HuH-7.5 (cell line): ENCODE data around the gene ZNF654.
"Not testable (repeated sequence)": the region's sequence is repeated elsewhere in the genome, so short reads cannot be mapped to it uniquely, and the experiment has no call there.

Source experiments
- DNase-seq: peaks from one replicate; pipeline ENCODE4 v3.0.0; 2011; ENCODE audit warnings: low spot score

The ZNF654 gene

DNA sequence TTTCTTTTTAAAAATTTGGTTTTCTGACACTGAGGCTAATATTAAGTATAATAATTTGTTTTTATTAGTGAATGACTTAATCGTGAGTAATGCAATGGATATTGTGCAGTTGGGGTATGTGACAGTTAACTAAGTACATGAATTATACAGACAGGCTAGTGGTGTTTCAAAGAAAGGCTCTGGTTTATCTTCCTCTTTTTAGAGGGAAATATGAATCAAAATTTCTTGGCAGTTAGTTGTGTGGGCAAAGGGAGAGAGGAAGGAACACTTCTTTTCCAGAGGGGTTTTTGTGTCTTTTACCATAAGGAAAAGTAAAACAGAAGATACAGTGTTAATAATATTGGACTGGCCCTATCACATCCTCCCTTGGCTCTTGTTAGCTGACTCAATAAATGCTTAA is 2.7 kb downstream of the ZNF654 start:
- DNase-seq: no peak

GRCh38 chr3:88075072-88075471 is 16.0 kb downstream of the ZNF654 start:
- DNase-seq: no peak

DNA sequence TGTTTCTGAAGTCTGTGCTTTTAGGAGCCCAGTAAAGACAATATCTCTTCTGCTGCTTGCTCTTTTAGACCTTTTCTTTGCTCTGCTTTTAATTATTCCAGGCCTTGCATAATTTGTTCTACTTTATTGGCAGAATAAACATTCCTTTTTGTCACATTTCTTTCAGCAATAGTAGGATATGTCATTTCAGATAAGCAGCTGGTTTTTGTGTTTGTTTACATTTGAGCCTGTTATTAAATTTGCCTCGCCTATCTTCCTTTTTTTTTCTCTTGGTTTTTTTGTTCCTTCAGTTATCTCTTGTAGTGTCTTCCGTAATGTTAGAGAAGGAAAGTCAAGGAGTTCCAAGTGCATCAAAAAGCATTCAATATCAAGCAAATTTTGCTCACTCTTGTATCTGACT is 16.4 kb downstream of the ZNF654 start:
- DNase-seq: no peak

DNA sequence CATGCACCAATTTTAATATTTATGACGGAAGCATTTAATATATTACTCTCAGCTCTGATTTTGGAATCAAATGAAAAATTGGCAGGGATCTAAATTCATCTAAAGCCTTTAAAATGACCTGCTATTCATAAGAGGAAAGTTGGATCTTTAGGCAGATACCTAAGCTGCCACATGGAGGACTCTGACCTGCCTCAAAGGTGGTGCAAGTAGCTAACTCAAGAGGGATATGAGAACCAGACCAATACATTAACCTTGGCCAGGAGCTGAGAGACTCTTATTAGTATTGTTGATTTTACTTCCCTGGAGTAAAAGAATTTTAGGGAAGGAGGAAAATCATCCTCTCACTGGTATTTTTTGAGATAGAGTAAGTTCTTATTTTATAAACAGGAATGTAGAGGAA is 17.7 kb downstream of the ZNF654 start:
- DNase-seq: no peak

- DNase-seq: no peak
These were observed 19.9 kb downstream of the ZNF654 start for GRCh38 chr3:88078932-88079331.

DNA sequence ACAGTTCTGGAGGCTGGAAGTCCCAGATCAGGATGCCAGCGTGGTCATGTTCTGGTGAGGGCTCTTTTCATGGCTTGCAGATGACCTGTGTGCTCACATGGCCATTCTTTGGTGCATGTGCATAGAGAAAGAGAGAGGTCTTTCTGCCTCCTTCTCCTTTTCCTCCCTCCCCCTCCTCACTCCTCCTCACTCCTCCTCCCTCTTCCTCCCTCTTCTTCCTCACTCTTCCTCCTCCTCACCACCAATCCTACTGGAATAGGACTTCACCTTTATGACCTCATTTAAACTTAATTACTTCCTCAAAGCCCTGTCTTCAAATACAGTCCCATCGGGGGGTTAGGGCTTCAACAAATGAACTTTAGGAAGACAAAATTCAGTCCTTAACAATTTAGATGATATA is 23.8 kb downstream of the ZNF654 start:
- no peak for DNase-seq

GRCh38 chr3:88084097-88084501 is 25.0 kb downstream of the ZNF654 start:
- DNase-seq: no peak

GRCh38 chr3:88090681-88091080 is 31.6 kb downstream of the ZNF654 start:
- DNase-seq: no peak

DNA sequence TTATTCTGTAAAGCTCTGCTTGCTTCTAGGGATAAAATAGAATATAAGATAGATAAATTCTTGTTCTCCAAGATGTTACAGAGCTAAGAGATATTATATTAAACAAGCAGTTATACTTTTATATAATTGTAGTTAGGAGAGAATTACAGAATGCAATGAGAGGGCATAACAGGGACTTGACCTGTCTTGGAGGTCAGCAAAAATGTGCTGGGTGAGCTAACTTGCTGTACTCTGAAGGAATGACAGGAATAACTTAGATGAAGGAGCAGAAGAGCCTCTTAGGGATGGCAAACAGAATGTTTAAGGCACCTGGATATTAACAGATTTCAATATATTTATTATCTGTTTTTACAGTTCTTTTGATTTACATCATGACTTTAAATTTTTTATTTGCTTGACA is 33.2 kb downstream of the ZNF654 start:
- no peak for DNase-seq

GRCh38 chr3:88093266-88093665 is 34.2 kb downstream of the ZNF654 start:
- DNase-seq: no peak

DNA sequence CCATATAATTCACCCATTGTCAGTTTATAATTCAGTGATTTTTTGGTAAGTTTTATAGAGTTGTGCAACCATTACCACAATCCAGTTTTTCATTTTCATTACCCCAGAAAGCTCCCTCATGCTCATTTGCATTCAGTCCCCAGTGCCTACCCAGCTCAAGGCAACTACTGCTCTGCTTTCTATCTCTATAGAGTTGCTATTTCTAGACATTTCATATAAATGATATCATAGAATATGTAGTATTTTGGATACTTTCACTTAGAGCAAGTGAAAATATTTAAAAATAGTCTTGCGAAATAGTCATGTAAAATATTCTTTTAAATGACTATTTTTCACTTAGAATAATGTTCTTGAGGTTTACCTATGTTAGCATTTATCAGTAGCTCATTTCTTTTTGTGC is 42.1 kb downstream of the ZNF654 start:
- DNase-seq: no peak

GRCh38 chr3:88105325-88105724 is 46.3 kb downstream of the ZNF654 start:
- no peak for DNase-seq

DNA sequence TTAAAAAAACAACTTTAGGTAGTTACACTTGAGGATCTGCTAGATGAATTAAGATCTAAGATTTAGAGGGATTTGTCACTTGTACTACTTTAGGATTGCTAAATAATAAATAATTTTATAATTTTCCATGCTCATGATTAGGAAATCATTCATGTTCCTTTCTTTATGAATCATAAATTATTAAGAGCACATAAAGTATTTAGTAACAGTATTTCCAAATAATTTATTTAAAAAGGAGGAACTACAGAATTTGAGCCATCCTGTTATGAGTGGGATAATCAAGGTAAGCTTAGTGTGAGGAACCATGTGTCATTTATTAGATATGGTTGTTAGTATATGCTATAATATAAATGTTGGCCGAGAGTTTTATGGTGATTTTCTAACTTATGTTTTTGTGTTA is 53.2 kb downstream of the ZNF654 start:
- DNase-seq: no peak

GRCh38 chr3:88113311-88114162 is 54.5 kb downstream of the ZNF654 start:
- DNase-seq: peak; percentile 6

DNA sequence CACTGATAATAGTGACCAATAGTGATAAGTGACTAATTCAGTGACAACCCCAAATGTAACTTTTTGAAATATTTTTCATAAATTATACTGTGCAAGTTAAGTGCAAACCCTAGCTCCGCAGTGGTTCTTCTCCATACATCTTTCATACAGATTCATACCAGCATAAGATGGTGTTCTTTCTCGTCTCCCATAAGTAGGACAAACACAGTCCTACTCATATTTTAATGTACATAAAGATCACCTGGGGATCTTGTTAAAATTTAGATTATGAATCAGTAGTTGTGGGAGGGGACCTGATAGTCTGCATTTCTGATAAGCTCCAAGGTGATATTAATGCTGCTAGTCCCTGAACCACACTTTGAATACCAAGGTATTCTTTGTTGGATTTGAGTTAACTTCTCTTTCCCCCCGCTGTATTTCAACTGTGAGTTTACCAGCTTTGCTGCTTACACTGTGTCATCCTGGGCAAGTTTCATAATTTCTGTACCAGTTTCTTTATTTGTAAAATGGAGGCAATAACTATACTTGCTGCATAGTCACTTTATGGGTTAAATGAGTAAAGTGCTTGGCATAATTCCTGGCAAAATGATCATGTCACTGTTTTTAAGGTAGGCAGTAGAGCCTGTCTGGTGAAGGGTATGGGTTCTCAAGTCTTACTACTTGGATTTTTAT is 56.0 kb downstream of the ZNF654 start:
- no peak for DNase-seq

GRCh38 chr3:88117683-88118082 is 58.6 kb downstream of the ZNF654 start:
- DNase-seq: no peak

GRCh38 chr3:88118603-88119002 is 59.5 kb downstream of the ZNF654 start:
- not testable (repeated sequence) for DNase-seq

- no peak for DNase-seq
These were observed 64.5 kb downstream of the ZNF654 start for GRCh38 chr3:88123526-88123925.

GRCh38 chr3:88131695-88132094 is 72.6 kb downstream of the ZNF654 start:
- DNase-seq: no peak

DNA sequence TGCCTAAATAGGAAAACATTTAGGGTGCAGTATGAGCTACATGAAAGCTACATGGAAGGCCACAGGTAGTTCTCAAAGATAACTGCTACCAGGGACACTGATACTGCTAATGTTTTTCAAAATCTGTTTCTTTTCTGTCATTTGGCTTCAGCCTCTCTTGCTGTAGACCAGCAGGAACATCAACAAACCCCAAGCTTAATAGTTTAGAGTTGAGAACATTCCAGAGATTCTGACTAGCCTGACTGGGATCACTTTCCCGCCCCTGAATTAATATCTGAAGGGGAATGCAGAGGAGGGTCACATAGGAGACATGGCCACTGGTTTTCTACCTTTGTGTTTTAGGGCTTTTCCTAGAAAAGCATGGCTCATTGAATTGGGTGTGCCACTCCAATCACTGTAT is 73.8 kb downstream of the ZNF654 start:
- no peak for DNase-seq

GRCh38 chr3:88133711-88134263 is 74.7 kb downstream of the ZNF654 start:
- no peak for DNase-seq

DNA sequence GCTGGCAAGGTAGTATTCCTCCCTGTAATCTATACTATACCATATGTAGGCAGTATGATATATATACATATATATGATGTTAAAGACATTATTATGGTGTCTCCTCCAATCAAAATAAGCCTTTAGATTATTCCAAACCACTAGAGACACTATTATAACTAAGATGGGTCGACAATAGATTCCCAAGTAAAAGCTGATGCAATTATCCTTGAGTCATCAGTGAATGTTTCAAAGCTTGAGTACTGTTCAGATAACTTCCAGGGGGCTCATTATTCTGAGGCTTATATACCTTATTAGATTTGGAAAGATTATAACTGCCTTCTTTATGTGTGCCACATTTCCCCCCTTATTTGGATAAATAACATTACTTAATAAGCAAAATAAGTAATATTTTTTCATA is 78.8 kb downstream of the ZNF654 start:
- no peak for DNase-seq

DNA sequence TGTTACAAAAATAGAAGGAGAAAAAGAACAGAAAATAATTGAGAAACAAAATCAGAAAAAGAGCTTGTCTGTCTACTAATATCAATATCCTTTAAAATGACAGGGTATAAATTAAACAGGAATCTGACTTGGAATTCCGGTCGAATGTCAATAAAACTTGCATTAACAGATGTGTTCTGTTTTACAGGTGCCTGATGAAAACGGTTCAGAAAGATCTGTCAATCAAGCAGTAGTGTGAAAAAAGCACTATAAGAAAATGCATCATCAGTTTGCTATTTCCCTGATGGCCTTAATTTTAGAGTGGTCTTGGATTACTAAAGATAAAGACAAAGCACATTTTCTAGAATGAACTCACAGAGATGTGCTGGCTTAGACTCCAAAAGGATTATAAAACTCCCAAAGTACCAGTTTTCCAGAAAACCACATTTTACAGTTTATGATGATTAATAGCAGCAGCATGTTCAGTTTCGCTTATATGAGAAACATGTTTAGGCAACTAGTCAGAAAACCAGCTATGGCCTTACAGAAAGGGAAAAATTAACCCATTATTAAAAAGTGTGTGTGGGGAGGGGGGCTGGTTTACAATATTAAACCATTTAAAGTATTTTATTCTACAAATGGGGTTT is 82.5 kb downstream of the ZNF654 start:
- no peak for DNase-seq
